ENCODE measurements around the gene NUP93. TPM values are rescaled to one million over a fixed set of nuclear protein-coding genes. Genes with fewer than 3 reads are reported as not detected.

Gene NUP93
- total and polyA plus RNA-seq, 9 of the 15 experiments (the other 6 are each of a cell fraction or from before 2014, with no cell fraction given), result 92.0 to 162 (median 121) TPM

DNA sequence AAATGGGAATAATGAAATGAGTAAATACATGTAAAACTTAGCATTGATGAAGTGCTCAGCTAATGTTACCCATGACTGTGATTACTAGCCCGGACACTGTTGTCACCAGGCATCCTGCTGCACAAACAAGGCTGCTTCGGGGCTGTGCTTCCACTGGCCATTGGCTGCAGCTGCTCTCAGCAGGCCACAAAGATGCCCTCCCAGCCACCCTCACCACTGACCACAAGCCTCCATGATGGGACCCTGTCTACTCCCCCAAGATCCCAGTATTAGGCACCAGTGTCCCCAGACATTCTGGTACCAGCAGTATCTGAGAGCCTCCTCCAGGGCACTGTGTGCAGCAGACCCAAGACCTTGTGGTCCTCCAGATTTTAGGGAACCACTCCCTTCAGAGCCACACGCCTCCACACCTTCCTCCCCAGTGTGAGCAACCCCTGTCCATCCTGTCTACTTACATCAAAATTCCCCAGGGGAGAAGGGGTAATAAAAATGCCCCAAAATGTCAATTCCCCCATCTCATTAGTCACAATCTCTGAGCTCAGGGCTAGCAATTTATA lies 19.7 kb upstream of the NUP93 start:
- H3K27me3 ChIP-seq (ENCODE audit: control insufficient read depth in 2 of 2, insufficient read depth in 2 of 2, low read length in 2 of 2), result peaks cover 11 to 28% of the 10 kb centered on the region in 2 experiments
- no peaks in the 10 kb centered on the region; a peak in 1 of 5 replicates for H3K4me1 ChIP-seq (replicated peaks in 1 of 2; ENCODE audit: control insufficient read depth in 2 of 2, insufficient read depth in 2 of 2, low read length in 2 of 2)
- CTCF ChIA-PET (ENCODE audit: low intra/inter-chr PET ratio), result no interaction called here
- 2% methylated on average over 3 of the region's 3 CpGs for WGBS (ENCODE audit: insufficient coverage, low coverage, missing lambda C conversion rate)
- in situ Hi-C loops (cut with MboI), result no loop called here
- no peaks in the 10 kb centered on the region for H3K9me1 ChIP-seq (ENCODE audit: control insufficient read depth, insufficient read depth, low read length)
- H3K4me3 ChIP-seq, result no peak overlapping the region
- no peak overlapping the region for H3K27ac ChIP-seq (ENCODE audit: extremely low read depth, low read depth, low read length)
- H3K79me2 ChIP-seq (ENCODE audit: control insufficient read depth, insufficient read depth, low read length), result no peaks in the 10 kb centered on the region
- POLR2A ChIA-PET, result interaction anchor here (0.7 to 1.1 kb wide), 2 partner anchors 27 to 35 kb away, joined by 3 to 4 read pairs; partner anchors contain the start of gene MT1X
- no peak for FAIRE-seq
- no peak for ATAC-seq
- H3K9ac ChIP-seq (ENCODE audit: insufficient read depth in 1 of 2, low read depth in 2 of 2, low read length in 2 of 2), result no peak overlapping the region
- no peaks in the 10 kb centered on the region for H4K20me1 ChIP-seq (replicated peaks; ENCODE audit: control insufficient read depth, insufficient read depth, low read length)
- H3K36me3 ChIP-seq (ENCODE audit: control insufficient read depth, insufficient read depth, low read length), result no peaks in the 10 kb centered on the region
- no peak overlapping the region for H3K4me2 ChIP-seq (ENCODE audit: insufficient read depth, low read length)
- no peak overlapping the region for H2AFZ ChIP-seq (ENCODE audit: low read depth, low read length)
- H3K9me3 ChIP-seq (replicated peaks; ENCODE audit: control insufficient read depth, insufficient read depth, low read depth, low read length), result no peaks in the 10 kb centered on the region
- no TSS peak for BruUV-seq (replicated peaks)
- intact Hi-C loops (cut with micrococcal nuclease), result no loop called here
- TF ChIP-seq, protein P1, sequence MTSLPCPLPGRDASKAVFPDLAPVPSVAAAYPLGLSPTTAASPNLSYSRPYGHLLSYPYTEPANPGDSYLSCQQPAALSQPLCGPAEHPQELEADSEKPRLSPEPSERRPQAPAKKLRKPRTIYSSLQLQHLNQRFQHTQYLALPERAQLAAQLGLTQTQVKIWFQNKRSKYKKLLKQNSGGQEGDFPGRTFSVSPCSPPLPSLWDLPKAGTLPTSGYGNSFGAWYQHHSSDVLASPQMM (CRISPR knock-in tag; IDR thresholded peaks at IDR 0.05), result no peak
- TF ChIP-seq, protein P2, sequence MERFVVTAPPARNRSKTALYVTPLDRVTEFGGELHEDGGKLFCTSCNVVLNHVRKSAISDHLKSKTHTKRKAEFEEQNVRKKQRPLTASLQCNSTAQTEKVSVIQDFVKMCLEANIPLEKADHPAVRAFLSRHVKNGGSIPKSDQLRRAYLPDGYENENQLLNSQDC (CRISPR knock-in tag; IDR thresholded peaks at IDR 0.05), result no peak
- no peak for TF ChIP-seq HDAC6 (IDR thresholded peaks at IDR 0.05; ENCODE audit: low read depth, low read length)
- TF ChIP-seq, protein P3, sequence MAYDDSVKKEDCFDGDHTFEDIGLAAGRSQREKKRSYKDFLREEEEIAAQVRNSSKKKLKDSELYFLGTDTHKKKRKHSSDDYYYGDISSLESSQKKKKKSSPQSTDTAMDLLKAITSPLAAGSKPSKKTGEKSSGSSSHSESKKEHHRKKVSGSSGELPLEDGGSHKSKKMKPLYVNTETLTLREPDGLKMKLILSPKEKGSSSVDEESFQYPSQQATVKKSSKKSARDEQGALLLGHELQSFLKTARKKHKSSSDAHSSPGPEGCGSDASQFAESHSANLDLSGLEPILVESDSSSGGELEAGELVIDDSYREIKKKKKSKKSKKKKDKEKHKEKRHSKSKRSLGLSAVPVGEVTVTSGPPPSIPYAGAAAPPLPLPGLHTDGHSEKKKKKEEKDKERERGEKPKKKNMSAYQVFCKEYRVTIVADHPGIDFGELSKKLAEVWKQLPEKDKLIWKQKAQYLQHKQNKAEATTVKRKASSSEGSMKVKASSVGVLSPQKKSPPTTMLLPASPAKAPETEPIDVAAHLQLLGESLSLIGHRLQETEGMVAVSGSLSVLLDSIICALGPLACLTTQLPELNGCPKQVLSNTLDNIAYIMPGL (CRISPR knock-in tag; IDR thresholded peaks at IDR 0.05), result no peak
- TF ChIP-seq ZBTB8A (IDR thresholded peaks at IDR 0.05; ENCODE audit: partially characterized antibody), result no peak
- TF ChIP-seq ZNF77 (CRISPR knock-in tag; IDR thresholded peaks at IDR 0.05), result no peak
- TF ChIP-seq ZNF507 (tag; conservative IDR thresholded peaks at IDR 0.05), result no peak
- no peak for TF ChIP-seq HSF4 (CRISPR knock-in tag; IDR thresholded peaks at IDR 0.05; ENCODE audit: borderline replicate concordance)
- TF ChIP-seq ZBTB1 (CRISPR knock-in tag; IDR thresholded peaks at IDR 0.05; ENCODE audit: borderline replicate concordance, low read depth), result no peak
- TF ChIP-seq NELFE (IDR thresholded peaks at IDR 0.05; ENCODE audit: insufficient read depth, insufficient read length), result no peak
- TF ChIP-seq NFIX (CRISPR knock-in tag; IDR thresholded peaks at IDR 0.05; ENCODE audit: low read depth), result no peak
- TF ChIP-seq, protein P4, sequence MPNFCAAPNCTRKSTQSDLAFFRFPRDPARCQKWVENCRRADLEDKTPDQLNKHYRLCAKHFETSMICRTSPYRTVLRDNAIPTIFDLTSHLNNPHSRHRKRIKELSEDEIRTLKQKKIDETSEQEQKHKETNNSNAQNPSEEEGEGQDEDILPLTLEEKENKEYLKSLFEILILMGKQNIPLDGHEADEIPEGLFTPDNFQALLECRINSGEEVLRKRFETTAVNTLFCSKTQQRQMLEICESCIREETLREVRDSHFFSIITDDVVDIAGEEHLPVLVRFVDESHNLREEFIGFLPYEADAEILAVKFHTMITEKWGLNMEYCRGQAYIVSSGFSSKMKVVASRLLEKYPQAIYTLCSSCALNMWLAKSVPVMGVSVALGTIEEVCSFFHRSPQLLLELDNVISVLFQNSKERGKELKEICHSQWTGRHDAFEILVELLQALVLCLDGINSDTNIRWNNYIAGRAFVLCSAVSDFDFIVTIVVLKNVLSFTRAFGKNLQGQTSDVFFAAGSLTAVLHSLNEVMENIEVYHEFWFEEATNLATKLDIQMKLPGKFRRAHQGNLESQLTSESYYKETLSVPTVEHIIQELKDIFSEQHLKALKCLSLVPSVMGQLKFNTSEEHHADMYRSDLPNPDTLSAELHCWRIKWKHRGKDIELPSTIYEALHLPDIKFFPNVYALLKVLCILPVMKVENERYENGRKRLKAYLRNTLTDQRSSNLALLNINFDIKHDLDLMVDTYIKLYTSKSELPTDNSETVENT (CRISPR knock-in tag; IDR thresholded peaks at IDR 0.05), result no peak
- TF ChIP-seq ELF1 (tag; IDR thresholded peaks at IDR 0.05), result no peak
- TF ChIP-seq IFI16 (CRISPR knock-in tag; IDR thresholded peaks at IDR 0.05), result no peak
- no peak for TF ChIP-seq HMG20B (CRISPR knock-in tag; IDR thresholded peaks at IDR 0.05)
- no peak for DNase-seq (ENCODE audit: extremely low read depth in 1 of 4, low spot score in 3 of 4)

All from K562 (cell line).